Mesendoderm (in vitro differentiated cells): ENCODE measurements around the gene PARD3B.

Experiments
- DNase-seq: peaks from one replicate; pipeline ENCODE4 v3.0.0; 2013
- H2AK5ac ChIP-seq: 2 replicates; pipeline ENCODE4 v1.6.1; 2013; ENCODE audit warnings: low read length, inconsistent platforms
- H2BK120ac ChIP-seq: 2 replicates; pipeline ENCODE4 v1.6.1; 2013; ENCODE audit warnings: low read depth, mild to moderate bottlenecking, low read length, moderate library complexity, mixed read lengths
- H2BK15ac ChIP-seq: replicated peaks from 2 replicates; pipeline ENCODE4 v1.6.1; 2013; ENCODE audit warnings: low read depth, mild to moderate bottlenecking, moderate library complexity
- H2BK5ac ChIP-seq: 2 replicates; pipeline ENCODE4 v1.6.1; 2013; ENCODE audit warnings: low read length, inconsistent platforms
- H3K18ac ChIP-seq: 2 replicates; pipeline ENCODE4 v1.6.1; 2013; ENCODE audit warnings: mild to moderate bottlenecking, low read length, mixed read lengths
- H3K23ac ChIP-seq: one replicate; pipeline ENCODE4 v1.6.1; 2013; ENCODE audit warnings: low read length
- H3K27ac ChIP-seq: 2 replicates; pipeline ENCODE4 v1.5.1; 2013; ENCODE audit warnings: low read depth, mild to moderate bottlenecking, inconsistent platforms, low read length, moderate library complexity
- H3K27me3 ChIP-seq: 2 replicates; pipeline ENCODE4 v1.6.1; 2013; ENCODE audit warnings: low read length, control low read depth, mild to moderate bottlenecking, inconsistent platforms; ENCODE audit not compliant: insufficient read depth, poor library complexity
- H3K36me3 ChIP-seq: 2 replicates; pipeline ENCODE4 v1.6.1; 2013; ENCODE audit warnings: low read length, inconsistent platforms; ENCODE audit not compliant: control insufficient read depth, insufficient read depth
- H3K4ac ChIP-seq: one replicate; pipeline ENCODE4 v1.6.1; 2013; ENCODE audit warnings: low read depth, mild to moderate bottlenecking, low read length, moderate library complexity
- H3K4me1 ChIP-seq: 2 replicates; pipeline ENCODE4 v1.6.1; 2013; ENCODE audit warnings: low read depth, low read length, inconsistent platforms; ENCODE audit not compliant: control insufficient read depth
- H3K4me2 ChIP-seq: 2 replicates; pipeline ENCODE4 v1.6.1; 2013; ENCODE audit warnings: low read length
- H3K4me3 ChIP-seq: 2 replicates; pipeline ENCODE4 v1.5.1; 2013; ENCODE audit warnings: mild to moderate bottlenecking, low read length
- H3K56ac ChIP-seq: one replicate; pipeline ENCODE4 v1.6.1; 2013; ENCODE audit warnings: low read length
- H3K79me1 ChIP-seq: 2 replicates; pipeline ENCODE4 v1.6.1; 2013; ENCODE audit warnings: low read length, inconsistent platforms
- H3K79me2 ChIP-seq: 2 replicates; pipeline ENCODE4 v1.6.1; 2013; ENCODE audit warnings: mild to moderate bottlenecking, low read length; ENCODE audit not compliant: control insufficient read depth, insufficient read depth
- H3K9ac ChIP-seq: 2 replicates; pipeline ENCODE4 v1.6.1; 2013; ENCODE audit warnings: low read length, inconsistent platforms
- H4K5ac ChIP-seq: one replicate; pipeline ENCODE4 v1.6.1; 2013; ENCODE audit warnings: low read length
- H4K8ac ChIP-seq: one replicate; pipeline ENCODE4 v1.6.1; 2013; ENCODE audit warnings: low read depth, mild to moderate bottlenecking, control low read depth, low read length, moderate library complexity
- WGBS: extraction: QIAGEN DNeasy Blood & Tissue Kit; methylation state at CpG from one replicate; pipeline ENCODE4 v1.1.7; 2013; ENCODE audit warnings: low lambda C conversion rate, missing lambda C conversion rate; ENCODE audit not compliant: insufficient coverage; ENCODE audit errors: extremely low coverage; 5-methylcytosine and 5-hydroxymethylcytosine counted together

PARD3B gene

DNA sequence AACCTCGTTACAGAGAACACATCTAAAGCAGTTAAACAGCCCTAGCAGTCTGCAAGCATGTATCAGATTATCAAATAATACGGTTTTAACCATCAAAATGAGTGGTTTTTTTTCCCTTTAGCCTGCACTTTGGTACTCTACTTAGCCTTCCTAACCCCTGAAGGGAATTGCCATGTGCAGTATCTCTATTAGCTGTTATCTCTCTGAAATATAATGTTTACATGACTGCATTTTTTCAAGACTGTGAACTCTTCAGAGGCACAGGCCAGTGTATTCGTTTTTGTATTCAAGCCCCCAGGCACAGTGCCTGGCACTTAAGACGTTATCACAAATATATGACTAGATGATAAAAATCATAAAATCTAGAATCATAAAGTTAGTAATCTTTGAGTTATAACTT is 509.5 kb downstream of the PARD3B start:
- Histone ChIP-seq H3K18ac (no peak overlapping the region), H4K8ac (no peak overlapping the region), H3K4ac (no peak overlapping the region), H2BK120ac (no peak overlapping the region), H3K4me3 (no peak overlapping the region), H2BK15ac (no peak overlapping the region), H3K56ac (no peak overlapping the region), H3K4me2 (no peak overlapping the region), H3K23ac (no peak overlapping the region), H3K79me1 (no peaks in the 10 kb centered on the region), H3K27me3 (no peaks in the 10 kb centered on the region), H2AK5ac (no peak overlapping the region), H3K4me1 (no peaks in the 10 kb centered on the region), H3K9ac (no peak overlapping the region), H4K5ac (no peak overlapping the region), H3K36me3 (no peaks in the 10 kb centered on the region), H3K79me2 (no peaks in the 10 kb centered on the region), H3K27ac (no peak overlapping the region), H2BK5ac (no peak overlapping the region)
- DNase-seq, result no peak
- WGBS, result no CpG with 5 or more reads among the region's 4 CpGs

DNA sequence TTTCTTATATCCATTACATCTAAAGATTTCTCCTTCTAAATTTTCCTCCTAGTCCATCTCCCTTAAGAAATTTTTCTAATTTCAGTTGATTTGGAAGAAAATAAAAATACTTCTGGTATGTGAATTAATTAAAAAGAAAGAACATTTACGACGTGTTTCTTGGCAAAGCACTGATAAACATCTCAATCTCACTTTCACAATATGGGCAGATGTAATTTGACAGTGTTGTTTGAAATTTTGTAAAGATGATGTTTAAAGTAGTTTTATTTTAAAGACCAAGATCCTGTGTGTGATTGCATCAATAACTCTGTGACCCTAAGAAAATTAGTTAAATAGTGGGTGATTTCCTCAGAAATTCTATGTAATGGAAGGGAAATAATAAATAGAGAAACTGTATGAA is 510.0 kb downstream of the PARD3B start:
- Histone ChIP-seq H2BK15ac (no peak overlapping the region), H4K8ac (no peak overlapping the region), H3K4me1 (no peaks in the 10 kb centered on the region), H3K4me2 (no peak overlapping the region), H3K9ac (no peak overlapping the region), H3K4ac (no peak overlapping the region), H3K79me2 (no peaks in the 10 kb centered on the region), H3K23ac (no peak overlapping the region), H3K27me3 (no peaks in the 10 kb centered on the region), H2BK120ac (no peak overlapping the region), H3K79me1 (no peaks in the 10 kb centered on the region), H2AK5ac (no peak overlapping the region), H3K36me3 (no peaks in the 10 kb centered on the region), H3K56ac (no peak overlapping the region), H3K4me3 (no peak overlapping the region), H2BK5ac (no peak overlapping the region), H3K18ac (no peak overlapping the region), H4K5ac (no peak overlapping the region), H3K27ac (no peak overlapping the region)
- no CpG with 5 or more reads among the region's 2 CpGs for WGBS
- no peak for DNase-seq

DNA sequence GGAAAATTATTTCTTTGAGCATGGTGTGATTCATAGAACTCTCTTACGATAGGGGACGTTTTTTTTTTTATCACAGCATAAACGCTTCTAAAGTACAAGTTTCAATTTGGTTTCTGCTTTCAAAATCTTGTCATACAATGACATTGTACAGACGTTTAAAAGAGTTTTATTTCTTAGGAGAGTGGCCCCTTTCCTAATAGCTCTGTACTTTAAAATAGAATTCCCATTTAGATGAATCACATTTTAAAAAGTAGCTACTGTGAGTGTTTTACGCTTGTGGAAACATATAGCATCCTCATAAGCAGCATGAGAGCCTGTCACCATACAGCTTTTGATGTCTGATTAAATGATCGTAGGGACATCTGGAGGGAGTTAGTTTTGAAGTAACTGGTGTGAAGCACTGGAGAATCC is 510.9 kb downstream of the PARD3B start:
- no peaks in the 10 kb centered on the region for H3K27me3 ChIP-seq
- no peak overlapping the region for H3K4me2 ChIP-seq
- WGBS, result no CpG with 5 or more reads among the region's 6 CpGs
- no peaks in the 10 kb centered on the region for H3K36me3 ChIP-seq
- H2BK5ac ChIP-seq, result no peak overlapping the region
- no peak overlapping the region for H4K8ac ChIP-seq
- H3K23ac ChIP-seq, result no peak overlapping the region
- H3K27ac ChIP-seq, result no peak overlapping the region
- no peak overlapping the region for H3K4ac ChIP-seq
- H3K9ac ChIP-seq, result no peak overlapping the region
- H4K5ac ChIP-seq, result no peak overlapping the region
- no peak overlapping the region for H2BK120ac ChIP-seq
- H3K79me1 ChIP-seq, result no peaks in the 10 kb centered on the region
- no peak overlapping the region for H3K18ac ChIP-seq
- H3K79me2 ChIP-seq, result no peaks in the 10 kb centered on the region
- H3K4me1 ChIP-seq, result no peaks in the 10 kb centered on the region
- DNase-seq, result no peak
- no peak overlapping the region for H2BK15ac ChIP-seq
- H3K4me3 ChIP-seq, result no peak overlapping the region
- H3K56ac ChIP-seq, result no peak overlapping the region
- no peak overlapping the region for H2AK5ac ChIP-seq

DNA sequence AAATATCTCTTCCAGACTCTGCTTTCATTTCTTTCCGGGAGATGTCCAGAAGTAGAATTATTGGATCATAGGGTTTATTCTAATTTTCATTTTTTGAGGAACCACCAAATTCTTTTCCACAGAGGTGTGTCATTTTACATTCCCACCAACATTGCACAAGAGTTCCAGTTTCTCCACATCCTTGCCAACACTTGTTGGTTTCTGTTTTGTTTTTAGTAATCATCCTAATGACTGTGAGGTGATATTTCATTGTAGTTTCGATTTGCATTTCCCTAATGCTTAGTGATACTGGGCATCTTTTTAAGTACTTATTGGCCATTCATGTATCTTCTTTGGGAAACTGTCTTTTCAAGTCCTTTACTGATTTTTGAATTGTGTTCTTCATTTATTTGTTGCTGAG is 513.1 kb downstream of the PARD3B start:
- H3K23ac ChIP-seq, result no peak overlapping the region
- no peaks in the 10 kb centered on the region for H3K79me2 ChIP-seq
- no peak overlapping the region for H3K27ac ChIP-seq
- H3K18ac ChIP-seq, result no peak overlapping the region
- H3K4me1 ChIP-seq, result no peaks in the 10 kb centered on the region
- H3K36me3 ChIP-seq, result no peaks in the 10 kb centered on the region
- no peak overlapping the region for H4K8ac ChIP-seq
- no peak overlapping the region for H2BK120ac ChIP-seq
- H2BK5ac ChIP-seq, result no peak overlapping the region
- no peak overlapping the region for H3K4ac ChIP-seq
- H3K4me3 ChIP-seq, result no peak overlapping the region
- no peak for DNase-seq
- no peaks in the 10 kb centered on the region for H3K27me3 ChIP-seq
- no peak overlapping the region for H3K56ac ChIP-seq
- no peaks in the 10 kb centered on the region for H3K79me1 ChIP-seq
- H3K4me2 ChIP-seq, result no peak overlapping the region
- WGBS, result no CpG with 5 or more reads among the region's 2 CpGs
- H3K9ac ChIP-seq, result no peak overlapping the region
- no peak overlapping the region for H2AK5ac ChIP-seq
- H2BK15ac ChIP-seq, result no peak overlapping the region
- H4K5ac ChIP-seq, result no peak overlapping the region

DNA sequence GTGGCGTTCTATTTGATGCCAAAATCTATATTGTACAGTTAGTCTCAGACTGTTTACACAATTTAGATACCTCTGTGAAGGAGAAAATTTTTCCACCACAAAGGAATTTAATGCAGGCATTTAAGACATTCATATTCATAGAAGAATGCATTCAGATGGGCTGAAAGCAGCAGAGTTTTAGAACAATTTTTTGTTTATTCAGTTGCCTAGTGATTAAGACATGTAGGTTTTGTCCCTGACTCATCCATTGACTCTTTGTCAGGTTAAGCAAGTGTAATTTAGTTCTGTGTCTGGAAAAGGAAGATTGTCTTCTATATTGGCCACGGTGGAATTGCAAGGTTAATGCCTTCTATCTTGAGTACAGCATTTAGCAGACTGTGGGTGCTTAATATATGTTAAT is 515.0 kb downstream of the PARD3B start:
- Histone ChIP-seq H3K4me2 (no peak overlapping the region), H4K5ac (no peak overlapping the region), H3K79me2 (no peaks in the 10 kb centered on the region), H3K23ac (no peak overlapping the region), H2BK5ac (no peak overlapping the region), H2BK15ac (no peak overlapping the region), H4K8ac (no peak overlapping the region), H3K18ac (no peak overlapping the region), H3K56ac (no peak overlapping the region), H3K27me3 (no peaks in the 10 kb centered on the region), H3K79me1 (no peaks in the 10 kb centered on the region), H3K4me3 (no peak overlapping the region), H3K36me3 (no peaks in the 10 kb centered on the region), H2BK120ac (no peak overlapping the region), H3K4me1 (no peaks in the 10 kb centered on the region), H3K4ac (no peak overlapping the region), H2AK5ac (no peak overlapping the region), H3K27ac (no peak overlapping the region), H3K9ac (no peak overlapping the region)
- no CpG with 5 or more reads among the region's 2 CpGs for WGBS
- no peak for DNase-seq

DNA sequence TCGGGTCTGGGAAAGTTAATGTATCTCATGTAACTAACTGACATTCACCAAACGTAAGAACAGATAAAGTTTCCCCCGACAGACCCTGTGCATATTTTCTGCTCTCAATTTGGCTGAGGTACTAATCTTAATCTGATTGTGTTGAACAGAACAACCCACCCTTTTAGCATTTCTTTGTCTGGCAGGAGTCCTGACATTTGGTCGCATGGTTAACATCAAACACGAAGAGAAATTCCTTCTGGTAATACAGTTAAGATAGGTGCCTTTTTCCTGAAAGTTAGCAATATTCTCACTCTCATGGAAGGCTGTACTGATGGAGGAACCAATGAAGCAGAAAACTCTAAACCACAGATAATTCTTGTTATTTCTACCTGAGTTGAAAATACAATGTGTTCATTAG is 520.8 kb downstream of the PARD3B start:
- no peak overlapping the region for H3K18ac ChIP-seq
- no peak overlapping the region for H4K8ac ChIP-seq
- no peak overlapping the region for H3K56ac ChIP-seq
- H2BK5ac ChIP-seq, result no peak overlapping the region
- H3K79me1 ChIP-seq, result no peaks in the 10 kb centered on the region
- H4K5ac ChIP-seq, result no peak overlapping the region
- no peak overlapping the region for H3K4me3 ChIP-seq
- no peaks in the 10 kb centered on the region for H3K4me1 ChIP-seq
- H2BK15ac ChIP-seq, result no peak overlapping the region
- no peaks in the 10 kb centered on the region for H3K36me3 ChIP-seq
- no peaks in the 10 kb centered on the region for H3K79me2 ChIP-seq
- WGBS, result no CpG with 5 or more reads among the region's 5 CpGs
- no peak overlapping the region for H3K23ac ChIP-seq
- H3K27ac ChIP-seq, result no peak overlapping the region
- H3K4ac ChIP-seq, result no peak overlapping the region
- peak; percentile 46 for DNase-seq
- H3K4me2 ChIP-seq, result no peak overlapping the region
- no peak overlapping the region for H2BK120ac ChIP-seq
- no peaks in the 10 kb centered on the region for H3K27me3 ChIP-seq
- no peak overlapping the region for H2AK5ac ChIP-seq
- H3K9ac ChIP-seq, result no peak overlapping the region
